Stomach (tissue), 9 donors: ENCODE measurements around the gene RGS3. TPM values are rescaled to one million over a fixed set of nuclear protein-coding genes. Genes with fewer than 3 reads are reported as not detected.

Experiments used
- DNase-seq, 2 donors: peaks; one replicate each; pipeline versions ENCODE4 v3.0.0 to v3.0.0-alpha.2; 2013 to 2019
- H3K27ac ChIP-seq, 5 donors: fragments of 200-600 bp in 4 of 5; sonication (generic) in 4 of 5; one replicate each; pipeline ENCODE4 v1.5.1; 2013 to 2019; ENCODE audit warnings: mild to moderate bottlenecking in 1 of 5, moderate library complexity in 1 of 5
- H3K27me3 ChIP-seq, 3 donors: fragments of 200-600 bp; sonication (generic); one replicate each; pipeline ENCODE4 v1.5.1; 2017 to 2019; ENCODE audit warnings: mixed run types in 1 of 3
- H3K36me3 ChIP-seq, 4 donors: fragments of 200-600 bp; sonication (generic); 1 replicate in 3 of 4; 2 replicates in 1 of 4; pipeline ENCODE4 v1.5.1; 2016 to 2019
- H3K4me1 ChIP-seq, 4 donors: fragments of 200-600 bp; sonication (generic); one replicate each; pipeline ENCODE4 v1.5.1; 2016 to 2019
- H3K4me3 ChIP-seq, 4 donors: fragments of 200-600 bp; sonication (generic) in 3 of 4; one replicate each; pipeline ENCODE4 v1.5.1; 2016 to 2019; ENCODE audit warnings: mild to moderate bottlenecking in 1 of 4
- H3K9me3 ChIP-seq, 4 donors: fragments of 200-600 bp; sonication (generic); one replicate each; pipeline ENCODE4 v1.5.1; 2016 to 2019
- EP300 ChIP-seq: sonication (generic); formaldehyde crosslinking; IDR thresholded peaks from one replicate; pipeline ENCODE4 v1.6.1; 2017; ENCODE audit warnings: antibody characterized with exemption
- POLR2A ChIP-seq, 4 donors: fragments of 450-650 bp; IDR thresholded peaks; one replicate each; pipeline ENCODE4 v1.6.1; 2016; ENCODE audit warnings: antibody characterized with exemption in 4 of 4, control low read depth in 2 of 4, mild to moderate bottlenecking in 1 of 4, moderate library complexity in 1 of 4
- POLR2AphosphoS5 ChIP-seq, 3 donors: sonication (generic); formaldehyde crosslinking; IDR thresholded peaks; one replicate each; pipeline ENCODE4 v1.6.1; 2016; ENCODE audit warnings: antibody characterized with exemption in 3 of 3
- WGBS, 5 donors: extraction: QIAGEN DNeasy Blood & Tissue Kit in 3 of 5; methylation state at CpG; one replicate each; pipeline versions ENCODE4 v1.1.5 to v1.1.7; 2013 to 2018; 5-methylcytosine and 5-hydroxymethylcytosine counted together
- intact Hi-C: fragments of 100-400 bp; cut with DNase I; formaldehyde crosslinking; loops from one replicate; pipeline ENCODE4 v1.15.1; 2023; ENCODE audit warnings: low total_unique reads
- polyA plus RNA-seq, 3 donors: library from polyadenylated mRNA; stranded (reverse); fragments of 200-250 nt; gene quantifications; one replicate each; pipeline ENCODE4 v1.2.3, GENCODE V29; 2013
- total RNA-seq, 5 donors: library from RNA; depleted of rRNA; stranded (reverse); fragments of >200 nt; gene quantifications; one replicate each; pipeline versions ENCODE4 v1.1.0 to v1.2.3, GENCODE V29; 2014 to 2016
- TF ChIP-seq, protein P1 (sequence below), 7 experiments: fragments of 450-650 bp in 4 of 7; fragments of 200-600 bp in 3 of 7; sonication (generic) in 3 of 7; IDR thresholded peaks; one replicate each; pipeline ENCODE4 v1.5.1; 2016 to 2019; ENCODE audit warnings: antibody characterized with exemption in 7 of 7, control low read depth in 2 of 7, mild to moderate bottlenecking in 1 of 7
- donor health status: healthy with polysubstance abuse.
- donor health status: Bipolar disorder and iron deficiency.
- donor health status: healthy.

The RGS3 gene
- total and polyA plus RNA-seq, 8 donors = 26.6 to 71.4 (median 35.7) TPM

DNA sequence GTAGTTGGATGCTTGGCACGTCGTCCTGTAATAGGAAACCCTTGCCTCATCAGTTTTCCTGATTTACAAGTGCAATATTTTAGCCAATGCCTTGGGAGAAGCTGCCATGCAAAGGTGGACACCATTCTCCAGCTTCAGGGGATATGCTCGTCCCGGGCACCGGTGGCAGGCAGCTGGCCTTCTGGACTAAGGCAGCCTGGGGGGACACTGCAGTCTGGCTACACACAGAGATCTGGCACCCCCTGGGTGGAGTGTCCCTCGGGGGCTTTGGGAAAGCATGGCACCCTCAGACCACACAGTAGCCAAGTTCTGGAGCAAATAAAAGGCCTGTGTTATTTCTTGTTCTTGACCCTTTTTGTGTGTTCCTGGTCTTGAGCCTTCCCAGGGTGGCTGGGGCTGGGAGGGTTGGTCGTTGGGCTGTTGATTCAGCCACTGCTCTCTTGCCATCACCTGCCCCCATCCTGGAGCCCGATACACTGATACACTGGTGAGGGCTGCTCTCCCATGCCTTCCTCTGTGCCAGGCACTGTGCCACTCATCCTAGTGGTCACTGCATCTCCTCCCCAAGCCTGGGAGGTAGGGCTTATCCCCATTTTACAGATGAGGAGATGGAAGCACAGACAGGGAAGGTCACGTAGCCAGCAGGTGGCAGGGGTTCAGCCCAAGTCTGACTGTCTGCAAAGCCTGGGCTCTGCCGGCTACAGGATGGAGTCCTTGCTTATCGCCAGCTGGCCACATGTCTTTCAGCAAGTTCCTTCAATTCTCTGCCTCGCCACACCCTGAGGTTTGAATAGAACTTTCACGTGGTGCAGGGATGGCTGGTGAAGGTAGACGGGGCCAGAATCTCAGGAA, 134.1 kb downstream of the RGS3 start:
- Histone ChIP-seq H3K4me1 (peaks cover 36 to 92% (median 63%) of the 10 kb centered on the region in 4 donors), H3K27ac (no peak overlapping the region), H3K27me3 (no peaks in the 10 kb centered on the region), H3K36me3 (peaks cover 16 to 41% (median 30%) of the 10 kb centered on the region in 4 donors), H3K4me3 (no peak overlapping the region), H3K9me3 (no peaks in the 10 kb centered on the region)
- WGBS, 5 donors = 74 to 80% (median 78%) methylated on average over 12 to 14 of the region's 14 CpGs
- TF ChIP-seq, protein P1, sequence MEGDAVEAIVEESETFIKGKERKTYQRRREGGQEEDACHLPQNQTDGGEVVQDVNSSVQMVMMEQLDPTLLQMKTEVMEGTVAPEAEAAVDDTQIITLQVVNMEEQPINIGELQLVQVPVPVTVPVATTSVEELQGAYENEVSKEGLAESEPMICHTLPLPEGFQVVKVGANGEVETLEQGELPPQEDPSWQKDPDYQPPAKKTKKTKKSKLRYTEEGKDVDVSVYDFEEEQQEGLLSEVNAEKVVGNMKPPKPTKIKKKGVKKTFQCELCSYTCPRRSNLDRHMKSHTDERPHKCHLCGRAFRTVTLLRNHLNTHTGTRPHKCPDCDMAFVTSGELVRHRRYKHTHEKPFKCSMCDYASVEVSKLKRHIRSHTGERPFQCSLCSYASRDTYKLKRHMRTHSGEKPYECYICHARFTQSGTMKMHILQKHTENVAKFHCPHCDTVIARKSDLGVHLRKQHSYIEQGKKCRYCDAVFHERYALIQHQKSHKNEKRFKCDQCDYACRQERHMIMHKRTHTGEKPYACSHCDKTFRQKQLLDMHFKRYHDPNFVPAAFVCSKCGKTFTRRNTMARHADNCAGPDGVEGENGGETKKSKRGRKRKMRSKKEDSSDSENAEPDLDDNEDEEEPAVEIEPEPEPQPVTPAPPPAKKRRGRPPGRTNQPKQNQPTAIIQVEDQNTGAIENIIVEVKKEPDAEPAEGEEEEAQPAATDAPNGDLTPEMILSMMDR (IDR thresholded peaks at IDR 0.05) = no peak
- no peak for TF ChIP-seq POLR2A (IDR thresholded peaks at IDR 0.05)
- TF ChIP-seq POLR2AphosphoS5 (IDR thresholded peaks at IDR 0.05) = no peak
- TF ChIP-seq EP300 = no peak
- intact Hi-C loops = loop anchor here (5.0 kb wide), 1 partner anchor 50 kb away; no protein-coding TSS in a partner anchor
- no peak for DNase-seq

DNA sequence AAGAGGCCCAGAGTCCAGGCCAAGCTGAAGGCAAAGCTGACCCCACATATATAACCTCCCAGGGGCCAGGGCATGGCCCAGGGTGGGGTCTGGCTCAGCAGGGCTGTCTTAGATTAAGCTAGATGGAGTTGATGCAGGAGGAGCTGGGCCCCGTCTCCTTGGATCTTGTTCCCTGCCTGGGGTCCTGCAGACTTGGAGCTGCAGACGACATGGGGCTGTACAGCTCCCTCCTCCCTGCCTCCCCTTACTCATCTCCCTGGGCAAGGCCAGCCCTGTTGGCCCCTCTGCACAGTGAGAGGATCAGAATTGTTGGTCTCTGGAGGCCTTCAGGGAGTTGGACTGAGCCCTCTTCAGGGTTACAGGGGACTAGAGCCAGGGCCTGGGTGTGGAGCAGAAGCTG, 134.9 kb downstream of the RGS3 start:
- Histone ChIP-seq H3K4me1 (peaks cover 42 to 89% (median 62%) of the 10 kb centered on the region in 4 donors), H3K27ac (peak overlapping the region in 1 of 5 donors; percentile 22), H3K9me3 (no peaks in the 10 kb centered on the region), H3K4me3 (no peak overlapping the region), H3K27me3 (no peaks in the 10 kb centered on the region), H3K36me3 (peaks cover 16 to 41% (median 30%) of the 10 kb centered on the region in 4 donors)
- WGBS, 5 donors = 69 to 100% (median 84%) methylated on average over 1 to 2 of the region's 2 CpGs
- intact Hi-C loops = loop anchor here (5.0 kb wide), 1 partner anchor 49 kb away; no protein-coding TSS in a partner anchor
- TF ChIP-seq EP300 (no peak), POLR2AphosphoS5 (IDR thresholded peaks at IDR 0.05) (no peak), POLR2A (IDR thresholded peaks at IDR 0.05) (no peak)
- TF ChIP-seq, protein P1 (IDR thresholded peaks at IDR 0.05) = no peak
- no peak for DNase-seq

DNA sequence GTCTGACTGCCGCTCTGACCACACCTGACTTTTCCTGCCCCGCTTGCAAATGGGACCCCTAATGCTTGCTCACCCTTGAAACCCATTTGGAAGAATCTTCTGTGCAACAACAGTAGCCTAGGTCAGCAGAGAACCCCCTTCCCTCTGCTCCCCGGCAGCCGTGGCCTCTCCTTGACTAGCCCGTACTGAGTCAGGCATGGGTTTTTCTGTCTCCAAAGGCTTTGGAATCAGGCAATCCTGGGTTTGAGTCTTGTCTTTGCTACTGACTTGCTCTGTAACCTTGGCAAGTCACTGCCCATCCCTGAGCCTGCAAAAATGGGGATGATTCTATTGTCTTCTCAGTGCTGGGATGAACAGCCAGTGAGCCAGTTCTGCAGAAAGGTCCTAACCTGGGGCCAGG, 135.4 kb downstream of the RGS3 start:
- Histone ChIP-seq H3K27me3 (no peaks in the 10 kb centered on the region), H3K4me3 (no peak overlapping the region), H3K27ac (peak overlapping the region in 2 of 5 donors; percentile 13 to 22), H3K36me3 (peaks cover 16 to 41% (median 30%) of the 10 kb centered on the region in 4 donors), H3K9me3 (no peaks in the 10 kb centered on the region), H3K4me1 (peaks cover 37 to 85% (median 57%) of the 10 kb centered on the region in 4 donors)
- TF ChIP-seq EP300 (no peak), POLR2AphosphoS5 (IDR thresholded peaks at IDR 0.05) (no peak), POLR2A (IDR thresholded peaks at IDR 0.05) (no peak)
- TF ChIP-seq, protein P1 (IDR thresholded peaks at IDR 0.05) = no peak
- no peak for DNase-seq
- intact Hi-C loops = loop anchor here (5.0 kb wide), 1 partner anchor 48 kb away; no protein-coding TSS in a partner anchor
- WGBS, 5 donors = 82 to 100% (median 91%) methylated on average over 4 to 5 of the region's 5 CpGs

DNA sequence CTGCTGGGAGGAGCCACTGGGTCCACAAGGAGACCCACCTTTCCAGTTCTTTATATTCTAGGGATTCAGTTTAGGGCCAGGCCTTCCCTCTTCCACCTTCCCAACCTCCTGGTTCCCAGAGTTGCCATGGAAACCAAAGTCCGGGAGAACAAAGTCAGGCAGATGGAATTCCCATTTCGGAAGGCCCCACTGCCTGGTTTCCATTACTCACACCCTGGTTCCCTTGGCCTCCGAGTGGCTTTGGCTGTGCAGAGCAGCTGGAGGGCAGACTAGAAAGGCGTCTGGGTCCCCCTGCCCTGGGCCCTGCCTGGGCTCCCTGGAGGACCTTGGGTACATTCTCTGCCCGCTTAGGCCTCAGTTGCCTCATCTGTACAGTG, 136.1 kb downstream of the RGS3 start:
- H3K9me3 ChIP-seq = no peaks in the 10 kb centered on the region
- H3K4me1 ChIP-seq = peaks cover 30 to 77% (median 50%) of the 10 kb centered on the region in 4 donors
- no peaks in the 10 kb centered on the region for H3K27me3 ChIP-seq
- WGBS, 5 donors = 61 to 90% (median 85%) methylated on average over 5 of the region's 5 CpGs
- TF ChIP-seq POLR2A (IDR thresholded peaks at IDR 0.05) (no peak), EP300 (no peak), POLR2AphosphoS5 (IDR thresholded peaks at IDR 0.05) (no peak)
- TF ChIP-seq, protein P1 (IDR thresholded peaks at IDR 0.05) = no peak
- intact Hi-C loops = loop anchor here (5.0 kb wide), 1 partner anchor 48 kb away; no protein-coding TSS in a partner anchor
- H3K27ac ChIP-seq = peak overlapping the region in 2 of 5 donors; percentile 4 to 13
- no peak overlapping the region for H3K4me3 ChIP-seq
- DNase-seq = no peak
- H3K36me3 ChIP-seq = peaks cover 16 to 41% (median 30%) of the 10 kb centered on the region in 4 donors
